ENCODE data around the gene EBF3. TPM values are rescaled to one million over a fixed set of nuclear protein-coding genes. Genes with fewer than 3 reads are reported as not detected.

EBF3 gene
- total RNA-seq, 1 experiment from 2014 or later = not detected

GRCh38 chr10:129956876-129957673, 7.0 kb downstream of the EBF3 start:
- Histone ChIP-seq H3K4me2 (ENCODE audit: low read length) (no peak overlapping the region), H3F3A (ENCODE audit: low read length, unreplicated experiment) (no peaks in the 10 kb centered on the region), H3K9me3 (ENCODE audit: low read length) (no peaks in the 10 kb centered on the region), H3K9me2 (replicated peaks; ENCODE audit: low read length) (no peaks in the 10 kb centered on the region), H3K4me3 (ENCODE audit: low read length) (no peak overlapping the region), H3K79me2 (ENCODE audit: low read length) (no peaks in the 10 kb centered on the region), H3K9ac (ENCODE audit: low read length) (no peak overlapping the region), H3K27me3 (ENCODE audit: low read length) (peaks cover 59% of the 10 kb centered on the region), H3K36me3 (ENCODE audit: low read depth, low read length) (no peaks in the 10 kb centered on the region), H3K4me1 (ENCODE audit: insufficient read depth, low read length) (no peaks in the 10 kb centered on the region), H4K20me1 (ENCODE audit: low read length) (no peaks in the 10 kb centered on the region), H2AFZ (ENCODE audit: low read length) (no peak overlapping the region), H3K27ac (ENCODE audit: low read length) (no peak overlapping the region)
- CTCF ChIA-PET = no interaction called here
- TF ChIP-seq EZH2 (IDR thresholded peaks at IDR 0.05; ENCODE audit: low read length, unreplicated experiment) (no peak), CTCF (conservative IDR thresholded peaks at IDR 0.05; ENCODE audit: low read depth, low read length) (no peak), EZH2phosphoT487 (IDR thresholded peaks at IDR 0.05; ENCODE audit: borderline replicate concordance, low read length) (no peak)
- intact Hi-C loops (cut with micrococcal nuclease) = no loop called here
- no peak for ATAC-seq
- DNase-seq = no peak
- no TSS peak for BruUV-seq (replicated peaks)
- POLR2A ChIA-PET (ENCODE audit: unreplicated experiment) = no interaction called here

GRCh38 chr10:129956286-129956670, 7.8 kb downstream of the EBF3 start:
- Histone ChIP-seq H3K9me2 (replicated peaks; ENCODE audit: low read length) (no peaks in the 10 kb centered on the region), H2AFZ (ENCODE audit: low read length) (no peak overlapping the region), H3F3A (ENCODE audit: low read length, unreplicated experiment) (no peaks in the 10 kb centered on the region), H4K20me1 (ENCODE audit: low read length) (no peaks in the 10 kb centered on the region), H3K4me2 (ENCODE audit: low read length) (no peak overlapping the region), H3K27ac (ENCODE audit: low read length) (no peak overlapping the region), H3K9me3 (ENCODE audit: low read length) (no peaks in the 10 kb centered on the region), H3K36me3 (ENCODE audit: low read depth, low read length) (no peaks in the 10 kb centered on the region), H3K4me1 (ENCODE audit: insufficient read depth, low read length) (no peaks in the 10 kb centered on the region), H3K4me3 (ENCODE audit: low read length) (no peak overlapping the region), H3K9ac (ENCODE audit: low read length) (no peak overlapping the region), H3K27me3 (ENCODE audit: low read length) (peaks cover 51% of the 10 kb centered on the region), H3K79me2 (ENCODE audit: low read length) (no peaks in the 10 kb centered on the region)
- no peak for DNase-seq
- intact Hi-C loops (cut with micrococcal nuclease) = no loop called here
- TF ChIP-seq CTCF (conservative IDR thresholded peaks at IDR 0.05; ENCODE audit: low read depth, low read length) (no peak), EZH2 (IDR thresholded peaks at IDR 0.05; ENCODE audit: low read length, unreplicated experiment) (no peak)
- ChIA-PET POLR2A (ENCODE audit: unreplicated experiment) (no interaction called here), CTCF (no interaction called here)
- BruUV-seq (replicated peaks) = no TSS peak
- ATAC-seq = no peak

GRCh38 chr10:129955601-129956285, 8.3 kb downstream of the EBF3 start:
- Histone ChIP-seq H3K36me3 (ENCODE audit: low read depth, low read length) (no peaks in the 10 kb centered on the region), H3K4me2 (ENCODE audit: low read length) (no peak overlapping the region), H3F3A (ENCODE audit: low read length, unreplicated experiment) (no peaks in the 10 kb centered on the region), H3K4me1 (ENCODE audit: insufficient read depth, low read length) (no peaks in the 10 kb centered on the region), H3K27me3 (ENCODE audit: low read length) (peaks cover 46% of the 10 kb centered on the region), H3K9ac (ENCODE audit: low read length) (no peak overlapping the region), H2AFZ (ENCODE audit: low read length) (no peak overlapping the region), H3K27ac (ENCODE audit: low read length) (no peak overlapping the region), H3K9me3 (ENCODE audit: low read length) (no peaks in the 10 kb centered on the region), H4K20me1 (ENCODE audit: low read length) (no peaks in the 10 kb centered on the region), H3K4me3 (ENCODE audit: low read length) (no peak overlapping the region), H3K79me2 (ENCODE audit: low read length) (no peaks in the 10 kb centered on the region), H3K9me2 (replicated peaks; ENCODE audit: low read length) (no peaks in the 10 kb centered on the region)
- BruUV-seq (replicated peaks) = no TSS peak
- ChIA-PET POLR2A (ENCODE audit: unreplicated experiment) (no interaction called here), CTCF (no interaction called here)
- ATAC-seq (no peak), DNase-seq (peak; percentile 13)
- intact Hi-C loops (cut with micrococcal nuclease) = no loop called here
- TF ChIP-seq EZH2phosphoT487 (IDR thresholded peaks at IDR 0.05; ENCODE audit: borderline replicate concordance, low read length) = no peak
- TF ChIP-seq CTCF (conservative IDR thresholded peaks at IDR 0.05; ENCODE audit: low read depth, low read length) = no peak
- TF ChIP-seq EZH2 (IDR thresholded peaks at IDR 0.05; ENCODE audit: low read length, unreplicated experiment) = no peak
